GM12878 (cell line): Measurements from ENCODE around the gene ZNF417. TPM values are rescaled to one million over a fixed set of nuclear protein-coding genes. Genes with fewer than 3 reads are reported as not detected.

Experiments
- ATAC-seq: fragments of 200-7000 bp; cut with Tn5 transposase; 3 replicates; pipeline ENCODE4 v1.9.1; 2020; ENCODE audit warnings: mild to moderate bottlenecking, moderate library complexity
- BruUV-seq: library from RNA; stranded (reverse); fragments of 400-500 nt; replicated peaks from 2 replicates; lab custom pipeline; 2021; lab: Mats Ljungman, UMichigan
- CTCF ChIA-PET: fragments of 300-600 bp; sonication (Branson Sonifier 250); formaldehyde crosslinking; extraction: SDS; loops from one replicate; lab custom pipeline; 2021; ENCODE audit warnings: inconsistent platforms; lab: Yijun Ruan, JAX
- POLR2A ChIA-PET: fragments of 350-600 bp; formaldehyde crosslinking; extraction: SDS; loops from one replicate; lab custom pipeline; 2021; ENCODE audit warnings: inconsistent platforms; lab: Charles Lee
- RAD21 ChIA-PET: fragments of 300-600 bp; sonication (Branson Sonifier 250); formaldehyde crosslinking; loops from one replicate; lab custom pipeline; 2023; ENCODE audit warnings: antibody characterized with exemption; ENCODE audit not compliant: unreplicated experiment; lab: Charles Lee
- SMC1A ChIA-PET: fragments of 300-600 bp; sonication (Branson Sonifier 250); formaldehyde crosslinking; loops from one replicate; lab custom pipeline; 2023; ENCODE audit not compliant: unreplicated experiment, uncharacterized antibody; lab: Charles Lee
- DNase-seq: peaks from one replicate; pipeline ENCODE4 v3.0.0-alpha.2; 2011; ENCODE audit warnings: low read depth, low spot score
- FAIRE-seq: peaks from 3 replicates; lab custom pipeline; 2011; peaks lifted over from hg19 to GRCh38; lab: Jason Lieb, UNC
- H2AFZ ChIP-seq: 2 replicates; pipeline ENCODE4 v1.6.0; 2011; ENCODE audit warnings: low read depth, low read length, control low read depth; ENCODE audit not compliant: control insufficient read depth
- H3K27ac ChIP-seq: 2 replicates; pipeline ENCODE4 v1.5.1; 2011; ENCODE audit warnings: control low read depth; ENCODE audit not compliant: control insufficient read depth, insufficient read depth
- H3K27me3 ChIP-seq, 2 experiments: replicated peaks in 1 of 2; 2 replicates each; pipeline versions ENCODE4 v1.6.0 to v1.6.1; 2011; ENCODE audit warnings: low read length in 1 of 2; ENCODE audit not compliant: control insufficient read depth in 2 of 2, insufficient read depth in 2 of 2
- H3K36me3 ChIP-seq, 2 experiments: 2 replicates each; pipeline ENCODE4 v1.5.1; 2011; ENCODE audit warnings: low read length in 1 of 2; ENCODE audit not compliant: control insufficient read depth in 2 of 2, insufficient read depth in 2 of 2
- H3K4me1 ChIP-seq: 2 replicates; pipeline ENCODE4 v1.6.1; 2011; ENCODE audit warnings: mild to moderate bottlenecking, low read length, moderate library complexity, mixed read lengths; ENCODE audit not compliant: control insufficient read depth, insufficient read depth
- H3K4me2 ChIP-seq: 2 replicates; pipeline ENCODE4 v1.6.0; 2011; ENCODE audit warnings: control low read depth; ENCODE audit not compliant: control insufficient read depth, insufficient read depth
- H3K4me3 ChIP-seq: fragments of 200-600 bp; sonication (generic); 2 replicates; pipeline ENCODE4 v1.5.1; 2016
- H3K79me2 ChIP-seq: 2 replicates; pipeline ENCODE4 v1.6.0; 2011; ENCODE audit warnings: low read length; ENCODE audit not compliant: control insufficient read depth, insufficient read depth
- H3K9ac ChIP-seq: 2 replicates; pipeline ENCODE4 v1.8.0; 2011; ENCODE audit warnings: low read length, control low read depth, mixed read lengths; ENCODE audit not compliant: control insufficient read depth, insufficient read depth
- H3K9me3 ChIP-seq: replicated peaks from 3 replicates; pipeline ENCODE4 v1.5.1; 2011; ENCODE audit warnings: mild to moderate bottlenecking, low read length; ENCODE audit not compliant: control insufficient read depth, insufficient read depth
- H4K20me1 ChIP-seq: 2 replicates; pipeline ENCODE4 v1.6.0; 2011; ENCODE audit not compliant: control insufficient read depth, insufficient read depth
- ATF2 ChIP-seq: IDR thresholded peaks from 2 replicates; pipeline ENCODE4 v1.6.1; 2012; ENCODE audit warnings: low read length, inconsistent platforms
- BCL3 ChIP-seq: IDR thresholded peaks from 2 replicates; pipeline ENCODE4 v1.6.1; 2011; ENCODE audit warnings: borderline replicate concordance, low read depth, mild to moderate bottlenecking, moderate library complexity, low read length; ENCODE audit not compliant: insufficient read depth, poor library complexity, severe bottlenecking
- CUX1 ChIP-seq: IDR thresholded peaks from 2 replicates; pipeline ENCODE4 v1.6.1; 2012; ENCODE audit warnings: improper control_type of control experiment, low read depth, low read length; ENCODE audit not compliant: insufficient replicate concordance
- EED ChIP-seq: sonication (generic); IDR thresholded peaks from 2 replicates; pipeline ENCODE4 v1.6.1; 2016; ENCODE audit warnings: antibody characterized with exemption, low read depth
- GATAD2B ChIP-seq: fragments of 450-650 bp; conservative IDR thresholded peaks from 2 replicates; pipeline ENCODE4 v1.6.1; 2017; ENCODE audit warnings: low read depth, mild to moderate bottlenecking, moderate library complexity
- HCFC1 ChIP-seq: fragments of 150-350 bp; IDR thresholded peaks from 2 replicates; pipeline ENCODE4 v1.6.1; 2014; ENCODE audit warnings: low read length
- IKZF1 ChIP-seq: fragments of 450-650 bp; conservative IDR thresholded peaks from 2 replicates; pipeline ENCODE4 v1.6.1; 2017; ENCODE audit warnings: antibody characterized with exemption, mild to moderate bottlenecking
- SP1 ChIP-seq: IDR thresholded peaks from one replicate; pipeline ENCODE4 v1.6.1; 2011; ENCODE audit warnings: low read depth, low read length
- YY1 ChIP-seq: IDR thresholded peaks from 2 replicates; pipeline ENCODE4 v1.6.1; 2011; ENCODE audit warnings: low read depth, mild to moderate bottlenecking, low read length
- WGBS: methylation state at CpG from one replicate; pipeline ENCODE4 v1.1.6; 2016; ENCODE audit warnings: low lambda C conversion rate; ENCODE audit not compliant: insufficient replicate concordance, insufficient coverage; ENCODE audit errors: missing lambda C conversion rate; 5-methylcytosine and 5-hydroxymethylcytosine counted together
- in situ Hi-C: fragments of 300-500 bp; cut with MboI; formaldehyde crosslinking; loops from 9 replicates; pipeline ENCODE4 v1.14.3; 2018; ENCODE audit warnings: mixed read lengths
- intact Hi-C: fragments of 100-400 bp; cut with micrococcal nuclease; formaldehyde crosslinking; loops from one replicate; pipeline ENCODE4 v1.14.2; 2022; ENCODE audit not compliant: unreplicated experiment
- polyA plus RNA-seq, 11 experiments: library from polyadenylated mRNA; depleted of rRNA in 4 of 11; unstranded in 6 of 11; stranded (reverse) in 5 of 11; fragments of >200 nt; fragmentation: Nextera tagmentation in 4 of 11; fragmentation: Illumina TruSeq in 1 of 11; extraction: Ambion mirVana in 4 of 11; extraction: Trizol in 1 of 11; gene quantifications; 1 replicate in 1 of 11; 2 replicates in 10 of 11; pipeline versions ENCODE4 v1.2.1 to v1.2.3, GENCODE V29; 2011 to 2016; ENCODE audit warnings: inconsistent platforms in 2 of 11, missing spikeins in 2 of 11, low read depth in 1 of 11
- total RNA-seq, 4 experiments: library from RNA; depleted of rRNA in 3 of 4; stranded (reverse); fragments of >200 nt in 3 of 4; fragmentation: Illumina TruSeq in 1 of 4; extraction: Trizol in 1 of 4; gene quantifications; 2 replicates each; pipeline versions ENCODE4 v1.2.1 to v1.2.3, GENCODE V29; 2013 to 2021
- TF ChIP-seq, protein P1 (sequence below): IDR thresholded peaks from 2 replicates; pipeline ENCODE4 v1.6.1; 2011; ENCODE audit warnings: borderline replicate concordance, low read depth, mild to moderate bottlenecking, moderate library complexity, mixed read lengths, low read length; ENCODE audit not compliant: insufficient read depth; ENCODE audit errors: extremely low read length

ZNF417 gene
- total and polyA plus RNA-seq, 10 of the 15 experiments (the other 5 are each of a cell fraction or from before 2014, with no cell fraction given) = 1.3 to 13.6 (median 6.5) TPM

- no peak for TF ChIP-seq CUX1
- TF ChIP-seq ATF2 = no peak
Observed at GRCh38 chr19:57946316-57946715, 29.9 kb upstream of the ZNF417 start (continued).

DNA sequence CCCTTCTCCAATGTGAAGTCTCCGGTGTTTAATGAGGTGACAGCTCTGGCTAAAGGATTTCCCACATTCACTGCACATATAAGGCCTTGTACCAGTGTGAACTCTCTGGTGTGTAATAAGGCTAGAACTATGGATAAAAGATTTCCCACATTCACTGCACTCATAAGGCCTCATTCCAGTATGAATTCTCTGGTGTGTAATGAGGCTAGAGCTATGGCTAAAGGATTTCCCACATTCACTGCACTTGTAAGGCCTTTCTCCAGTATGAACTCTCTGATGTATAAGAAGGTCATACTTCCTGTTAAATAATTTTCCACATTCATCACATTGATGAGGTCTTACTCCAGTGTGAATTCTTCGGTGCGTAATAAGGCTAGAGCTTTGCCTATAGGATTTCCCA lies 25.2 kb upstream of the ZNF417 start:
- peaks cover 1% of the 10 kb centered on the region for H3K79me2 ChIP-seq
- 100% methylated on average over 3 of the region's 3 CpGs for WGBS
- in situ Hi-C loops (no loop called here), intact Hi-C loops (no loop called here)
- peaks cover 12 to 16% of the 10 kb centered on the region in 2 experiments for H3K36me3 ChIP-seq
- H3K4me3 ChIP-seq = no peak overlapping the region
- no peaks in the 10 kb centered on the region for H3K4me1 ChIP-seq
- ChIA-PET CTCF (no interaction called here), RAD21 (no interaction called here), POLR2A (no interaction called here), SMC1A (no interaction called here)
- TSS peak; percentile 7 for BruUV-seq
- FAIRE-seq (no peak), DNase-seq (no peak), ATAC-seq (no peak)
- H4K20me1 ChIP-seq = no peaks in the 10 kb centered on the region
- H3K27me3 ChIP-seq = no peaks in the 10 kb centered on the region
- H3K4me2 ChIP-seq = no peak overlapping the region
- H3K9me3 ChIP-seq = peaks cover 41% of the 10 kb centered on the region
- no peak overlapping the region for H3K27ac ChIP-seq
- TF ChIP-seq, protein P1, sequence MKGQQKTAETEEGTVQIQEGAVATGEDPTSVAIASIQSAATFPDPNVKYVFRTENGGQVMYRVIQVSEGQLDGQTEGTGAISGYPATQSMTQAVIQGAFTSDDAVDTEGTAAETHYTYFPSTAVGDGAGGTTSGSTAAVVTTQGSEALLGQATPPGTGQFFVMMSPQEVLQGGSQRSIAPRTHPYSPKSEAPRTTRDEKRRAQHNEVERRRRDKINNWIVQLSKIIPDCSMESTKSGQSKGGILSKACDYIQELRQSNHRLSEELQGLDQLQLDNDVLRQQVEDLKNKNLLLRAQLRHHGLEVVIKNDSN = no peak
- TF ChIP-seq IKZF1 (no peak), YY1 (no peak), HCFC1 (no peak), BCL3 (no peak), EED (no peak), GATAD2B (no peak), SP1 (no peak)
- TF ChIP-seq, all 136 proteins: peak for 0
- H3K9ac ChIP-seq = no peak overlapping the region
- no peak overlapping the region for H2AFZ ChIP-seq
